Activated B cell treated with CpG ODN at 0.5 μM for 24 hours (primary cell): ENCODE results near the gene STX16. TPM values are rescaled to one million over a fixed set of nuclear protein-coding genes. Genes with fewer than 3 reads are reported as not detected.

Source experiments
- ATAC-seq: fragments of 200-7000 bp; cut with Tn5 transposase; one replicate; pipeline ENCODE4 v1.10.0; 2021; ENCODE audit warnings: low read depth, mild to moderate bottlenecking, moderate library complexity
- CTCF ChIA-PET: fragments of 350-600 bp; sonication (Branson Sonifier 250); formaldehyde crosslinking; loops from one replicate; lab custom pipeline; 2021; ENCODE audit warnings: antibody characterized with exemption; lab: Charles Lee
- POLR2A ChIA-PET: fragments of 350-600 bp; sonication (Branson Sonifier 250); formaldehyde crosslinking; loops from one replicate; lab custom pipeline; 2021; ENCODE audit warnings: antibody characterized with exemption; lab: Charles Lee
- DNase-seq: peaks from one replicate; pipeline ENCODE4 v3.0.0; 2022
- H3K27ac Mint-ChIP-seq: one replicate; pipeline ENCODE4 v1.8.0; 2020; ENCODE audit warnings: mixed read lengths
- H3K27me3 Mint-ChIP-seq: one replicate; pipeline ENCODE4 v1.8.0; 2021; ENCODE audit warnings: mixed read lengths
- H3K36me3 Mint-ChIP-seq: one replicate; pipeline ENCODE4 v1.8.0; 2021; ENCODE audit warnings: low read depth, mixed read lengths
- H3K4me1 Mint-ChIP-seq: one replicate; pipeline ENCODE4 v1.8.0; 2021; ENCODE audit warnings: mixed read lengths
- H3K4me3 Mint-ChIP-seq: one replicate; pipeline ENCODE4 v1.8.0; 2020; ENCODE audit warnings: mild to moderate bottlenecking, mixed read lengths
- H3K9me3 Mint-ChIP-seq: one replicate; pipeline ENCODE4 v1.8.0; 2020; ENCODE audit warnings: mixed read lengths
- intact Hi-C: fragments of 100-400 bp; cut with micrococcal nuclease; formaldehyde crosslinking; loops from one replicate; pipeline ENCODE4 v1.15.1; 2024
- total RNA-seq: library from RNA; stranded (reverse); gene quantifications from 2 replicates; pipeline ENCODE4 v1.2.3, GENCODE V29; 2022
- TF ChIP-seq, protein P1 (sequence below): fragments of 200-600 bp; IDR thresholded peaks from one replicate; pipeline ENCODE4 v1.8.0; 2022; ENCODE audit warnings: antibody characterized with exemption, mild to moderate bottlenecking

STX16 gene
- total RNA-seq, 1 donor from 2014 or later = 77.4 TPM

DNA sequence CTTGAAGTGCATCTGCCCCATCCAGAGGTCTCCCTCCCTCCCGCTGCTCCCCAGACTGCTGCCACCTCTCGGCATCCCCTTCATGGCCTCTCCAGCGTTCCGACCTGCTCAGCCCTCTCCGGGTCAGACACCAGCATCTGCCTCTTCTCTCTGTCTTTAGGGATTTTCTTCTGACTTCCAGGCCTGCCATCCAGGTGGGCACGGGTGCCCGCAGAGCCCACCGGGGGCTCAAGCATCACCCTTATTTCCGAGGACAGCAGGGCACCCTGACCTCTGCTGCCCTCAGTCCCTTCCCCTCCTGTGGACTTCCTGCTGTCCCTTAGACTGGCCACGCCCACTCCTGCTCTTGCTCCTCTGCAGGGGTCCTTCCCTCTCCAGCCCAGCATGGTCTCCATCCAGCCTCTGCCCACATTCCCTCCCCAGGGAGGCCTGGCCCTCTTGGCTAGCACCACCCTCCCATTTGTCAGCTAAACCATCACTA lies 44.9 kb downstream of the STX16 start:
- CTCF ChIA-PET = no interaction called here
- intact Hi-C loops = no loop called here
- TF ChIP-seq, protein P1, sequence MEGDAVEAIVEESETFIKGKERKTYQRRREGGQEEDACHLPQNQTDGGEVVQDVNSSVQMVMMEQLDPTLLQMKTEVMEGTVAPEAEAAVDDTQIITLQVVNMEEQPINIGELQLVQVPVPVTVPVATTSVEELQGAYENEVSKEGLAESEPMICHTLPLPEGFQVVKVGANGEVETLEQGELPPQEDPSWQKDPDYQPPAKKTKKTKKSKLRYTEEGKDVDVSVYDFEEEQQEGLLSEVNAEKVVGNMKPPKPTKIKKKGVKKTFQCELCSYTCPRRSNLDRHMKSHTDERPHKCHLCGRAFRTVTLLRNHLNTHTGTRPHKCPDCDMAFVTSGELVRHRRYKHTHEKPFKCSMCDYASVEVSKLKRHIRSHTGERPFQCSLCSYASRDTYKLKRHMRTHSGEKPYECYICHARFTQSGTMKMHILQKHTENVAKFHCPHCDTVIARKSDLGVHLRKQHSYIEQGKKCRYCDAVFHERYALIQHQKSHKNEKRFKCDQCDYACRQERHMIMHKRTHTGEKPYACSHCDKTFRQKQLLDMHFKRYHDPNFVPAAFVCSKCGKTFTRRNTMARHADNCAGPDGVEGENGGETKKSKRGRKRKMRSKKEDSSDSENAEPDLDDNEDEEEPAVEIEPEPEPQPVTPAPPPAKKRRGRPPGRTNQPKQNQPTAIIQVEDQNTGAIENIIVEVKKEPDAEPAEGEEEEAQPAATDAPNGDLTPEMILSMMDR = no peak
- no peaks in the 10 kb centered on the region for H3K27me3 Mint-ChIP-seq
- H3K9me3 Mint-ChIP-seq = no peaks in the 10 kb centered on the region
- no peak for DNase-seq
- no peak overlapping the region for H3K27ac Mint-ChIP-seq
- no peak for ATAC-seq
- peaks cover 14% of the 10 kb centered on the region for H3K36me3 Mint-ChIP-seq
- peaks cover 7% of the 10 kb centered on the region for H3K4me1 Mint-ChIP-seq
- POLR2A ChIA-PET = interaction anchor here (0.8 kb wide), 1 partner anchor 337 kb away, joined by 3 read pairs; the partner anchor contains the start of gene ATP5F1E
- no peak overlapping the region for H3K4me3 Mint-ChIP-seq

GRCh38 chr20:58696411-58696961 lies 45.4 kb downstream of the STX16 start:
- H3K27ac Mint-ChIP-seq = no peak overlapping the region
- intact Hi-C loops = no loop called here
- POLR2A ChIA-PET = no interaction called here
- H3K4me3 Mint-ChIP-seq = no peak overlapping the region
- CTCF ChIA-PET = no interaction called here
- TF ChIP-seq, protein P1 = no peak
- no peaks in the 10 kb centered on the region for H3K9me3 Mint-ChIP-seq
- H3K36me3 Mint-ChIP-seq = peaks cover 14% of the 10 kb centered on the region
- ATAC-seq (no peak), DNase-seq (no peak)
- no peaks in the 10 kb centered on the region for H3K27me3 Mint-ChIP-seq
- peaks cover 7% of the 10 kb centered on the region for H3K4me1 Mint-ChIP-seq

GRCh38 chr20:58697201-58697866 lies 46.3 kb downstream of the STX16 start:
- POLR2A ChIA-PET = no interaction called here
- Mint-ChIP-seq H3K4me1 (peaks cover 7% of the 10 kb centered on the region), H3K27ac (no peak overlapping the region)

DNA sequence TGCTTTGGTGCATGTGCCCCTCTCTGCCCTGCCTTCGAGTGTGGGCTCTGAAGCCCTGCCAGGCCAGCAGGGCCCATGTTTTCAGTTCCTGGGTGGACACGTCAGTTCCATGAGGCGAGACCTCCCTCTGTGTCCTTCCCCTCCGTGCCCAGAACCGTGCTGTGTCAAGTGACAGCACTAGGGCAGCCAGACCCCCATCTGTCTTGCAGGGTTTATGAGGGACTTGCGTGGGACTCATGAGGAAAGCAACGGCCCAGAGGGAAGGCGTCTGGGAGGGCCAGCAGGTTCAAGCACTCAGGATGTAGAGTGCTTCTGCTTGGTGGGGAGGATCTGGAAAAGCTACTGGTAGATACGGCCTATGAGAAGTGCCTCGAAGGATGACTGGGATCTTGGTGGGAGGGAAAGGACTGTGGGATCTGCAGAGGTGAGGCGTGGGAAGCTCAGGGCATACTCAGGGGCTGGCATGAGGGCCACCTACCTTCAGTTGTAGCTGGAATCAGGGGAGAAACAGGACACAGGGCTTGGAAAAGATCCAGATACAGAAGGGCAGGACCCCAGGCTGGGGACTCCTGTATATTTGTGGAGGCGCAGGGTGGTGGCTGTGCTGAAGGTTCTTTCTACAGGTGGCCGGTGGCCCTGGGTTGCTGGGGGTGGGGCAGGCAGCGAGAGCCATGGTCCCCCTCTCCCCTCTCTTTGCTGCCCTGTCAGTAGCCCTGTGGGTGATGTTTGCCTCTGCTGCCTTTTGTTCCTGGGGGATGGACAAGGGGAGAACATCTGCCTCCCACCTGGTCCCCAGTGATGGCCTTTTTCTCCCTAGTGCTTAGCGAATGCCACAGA lies 47.0 kb downstream of the STX16 start:
- DNase-seq = peak; percentile 6
- intact Hi-C loops = no loop called here
- peaks cover 7% of the 10 kb centered on the region for H3K4me1 Mint-ChIP-seq
- ChIA-PET POLR2A (no interaction called here), CTCF (no interaction called here)
- peaks cover 24% of the 10 kb centered on the region for H3K36me3 Mint-ChIP-seq
- no peaks in the 10 kb centered on the region for H3K9me3 Mint-ChIP-seq
- no peak overlapping the region for H3K4me3 Mint-ChIP-seq
- H3K27ac Mint-ChIP-seq = no peak overlapping the region
- ATAC-seq = no peak
- no peaks in the 10 kb centered on the region for H3K27me3 Mint-ChIP-seq
- TF ChIP-seq, protein P1 = no peak

More at GRCh38 chr20:58697201-58697866, 46.3 kb downstream of the STX16 start:
- Mint-ChIP-seq H3K4me3 (no peak overlapping the region), H3K36me3 (peaks cover 16% of the 10 kb centered on the region), H3K9me3 (no peaks in the 10 kb centered on the region), H3K27me3 (no peaks in the 10 kb centered on the region)
- ATAC-seq = no peak
- TF ChIP-seq, protein P1 = no peak
- CTCF ChIA-PET = no interaction called here
- intact Hi-C loops = no loop called here
- peak; percentile 7 for DNase-seq
